HUDEP-2 (cell line): ENCODE measurements around the gene LOX.

Source experiments
- DNase-seq, 76 experiments: peaks; one replicate each; lab custom pipeline; 2025; ENCODE audit not compliant: unreplicated experiment in 76 of 76; lab: John Stamatoyannopoulos, UW

Gene LOX

GRCh38 chr5:122078116-122079110 lies at the start of gene LOX:
TSS of gene LOX (minus strand) at chr5:122078259. CDS start at chr5:122077985, 274 bp downstream.
- DNase-seq: peak in 4 of 76 experiments; percentile 4 to 29 (median 12)

- no peak for DNase-seq
Observed at GRCh38 chr5:122126756-122127321, 48.8 kb upstream of the LOX start.

GRCh38 chr5:122126177-122126755 lies 48.2 kb upstream of the LOX start:
- no peak for DNase-seq

GRCh38 chr5:122124766-122125165 lies 46.7 kb upstream of the LOX start:
- DNase-seq: no peak

- no peak for DNase-seq
Observed at GRCh38 chr5:122121479-122122465, 43.7 kb upstream of the LOX start.

- no peak for DNase-seq
Observed at GRCh38 chr5:122120957-122121356, 42.9 kb upstream of the LOX start.

GRCh38 chr5:122120493-122120892 lies 42.4 kb upstream of the LOX start:
- no peak for DNase-seq

- DNase-seq: no peak
Observed at GRCh38 chr5:122119205-122119604, 41.1 kb upstream of the LOX start.

GRCh38 chr5:122118356-122118948 lies 40.4 kb upstream of the LOX start:
- DNase-seq: no peak

GRCh38 chr5:122114501-122114900 lies 36.4 kb upstream of the LOX start:
- no peak for DNase-seq

- DNase-seq: peak; percentile 8 to 89 (median 71)
Observed at GRCh38 chr5:122112733-122113558, 34.9 kb upstream of the LOX start.

- peak in 9 of 76 experiments; percentile 2 to 43 (median 10) for DNase-seq
Observed at GRCh38 chr5:122112063-122112462, 34.0 kb upstream of the LOX start.

GRCh38 chr5:122111460-122111859 lies 33.4 kb upstream of the LOX start:
- no peak for DNase-seq

GRCh38 chr5:122110987-122111386 lies 32.9 kb upstream of the LOX start:
- no peak for DNase-seq

- DNase-seq: no peak
Observed at GRCh38 chr5:122107016-122107415, 29.0 kb upstream of the LOX start.

GRCh38 chr5:122105909-122106308 lies 27.9 kb upstream of the LOX start:
- no peak for DNase-seq

- no peak for DNase-seq
Observed at GRCh38 chr5:122102825-122103224, 24.8 kb upstream of the LOX start.

GRCh38 chr5:122101636-122102285 lies 23.7 kb upstream of the LOX start:
- DNase-seq: peak in 18 of 76 experiments; percentile 5 to 37 (median 20)
